ENCODE measurements around the gene RGS19.

Gene RGS19

GRCh38 chr20:64035933-64036345 is 43.4 kb downstream of the RGS19 start, which contains the start of gene C20orf204:
Gene C20orf204 (plus strand): TSS chr20:64036182. CDS start chr20:64036324, 142 bp downstream.
- no peak for DNase-seq (ENCODE audit: low read depth, low spot score)

GRCh38 chr20:64035066-64035932 is 44.0 kb downstream of the RGS19 start:
- DNase-seq (ENCODE audit: low read depth, low spot score), result no peak

GRCh38 chr20:64033981-64034493 is 45.3 kb downstream of the RGS19 start:
- no peak for DNase-seq (ENCODE audit: low read depth, low spot score)

- no peak for DNase-seq (ENCODE audit: low read depth, low spot score)
These were observed 46.4 kb downstream of the RGS19 start for GRCh38 chr20:64032706-64033624.

- DNase-seq (ENCODE audit: low read depth, low spot score), result no peak
These were observed 47.5 kb downstream of the RGS19 start for GRCh38 chr20:64031822-64032314.

- DNase-seq (ENCODE audit: low read depth, low spot score), result no peak
These were observed 48.8 kb downstream of the RGS19 start for GRCh38 chr20:64030371-64031134.

- no peak for DNase-seq (ENCODE audit: low read depth, low spot score)
These were observed 49.8 kb downstream of the RGS19 start for GRCh38 chr20:64029293-64030117.

- no peak for DNase-seq (ENCODE audit: low read depth, low spot score)
These were observed 51.2 kb downstream of the RGS19 start for GRCh38 chr20:64027981-64028685.

GRCh38 chr20:64025826-64026412 is 53.4 kb downstream of the RGS19 start:
- no peak for DNase-seq (ENCODE audit: low read depth, low spot score)

GRCh38 chr20:64025101-64025825 is 54.1 kb downstream of the RGS19 start:
- DNase-seq (ENCODE audit: low read depth, low spot score), result no peak

GRCh38 chr20:64024141-64024990 is 55.0 kb downstream of the RGS19 start:
- DNase-seq (ENCODE audit: low read depth, low spot score), result no peak

GRCh38 chr20:64023361-64024140 is 55.8 kb downstream of the RGS19 start:
- DNase-seq (ENCODE audit: low read depth, low spot score), result no peak

Data from brain pericyte (primary cell).